HG03439 (cell line): ENCODE measurements around the gene OGT.
"Not testable (repeated sequence)": the region's sequence is repeated elsewhere in the genome, so short reads cannot be mapped to it uniquely, and the experiment has no call there.

ENCODE experiments used
- ATAC-seq: cut with Tn5 transposase; IDR thresholded peaks from one replicate; pipeline ENCODE4 v1.9.1; 2021; ENCODE audit warnings: mild to moderate bottlenecking, moderate library complexity; ENCODE audit not compliant: unreplicated experiment

The OGT gene

GRCh38 chrX:71537743-71538142 lies 4.8 kb downstream of the OGT start:
- ATAC-seq: no peak

- ATAC-seq: peak; percentile 31
These were observed 7.9 kb downstream of the OGT start for GRCh38 chrX:71540801-71541200.

- ATAC-seq: peak; percentile 74
These were observed 8.5 kb downstream of the OGT start for GRCh38 chrX:71541210-71542022.

DNA sequence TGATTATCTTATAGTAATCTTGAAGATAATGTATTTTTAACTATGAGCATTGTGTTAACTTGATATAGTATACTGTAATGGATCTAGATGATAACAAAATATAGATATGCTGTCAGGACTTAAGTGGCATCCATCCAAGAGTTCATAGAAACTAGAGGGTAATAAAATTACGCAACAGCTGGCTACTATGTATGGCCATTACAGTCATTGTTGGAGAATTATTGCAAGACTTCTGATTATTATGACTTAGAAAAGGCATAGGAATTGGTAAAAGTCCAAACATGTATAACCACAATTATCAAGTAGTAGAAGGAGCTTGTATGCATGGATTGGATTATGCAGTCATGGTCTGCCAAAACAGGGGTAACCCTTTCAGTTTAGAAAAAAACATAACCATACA lies 9.5 kb downstream of the OGT start:
- no peak for ATAC-seq

- no peak for ATAC-seq
These were observed 9.9 kb downstream of the OGT start for GRCh38 chrX:71542825-71543224.

DNA sequence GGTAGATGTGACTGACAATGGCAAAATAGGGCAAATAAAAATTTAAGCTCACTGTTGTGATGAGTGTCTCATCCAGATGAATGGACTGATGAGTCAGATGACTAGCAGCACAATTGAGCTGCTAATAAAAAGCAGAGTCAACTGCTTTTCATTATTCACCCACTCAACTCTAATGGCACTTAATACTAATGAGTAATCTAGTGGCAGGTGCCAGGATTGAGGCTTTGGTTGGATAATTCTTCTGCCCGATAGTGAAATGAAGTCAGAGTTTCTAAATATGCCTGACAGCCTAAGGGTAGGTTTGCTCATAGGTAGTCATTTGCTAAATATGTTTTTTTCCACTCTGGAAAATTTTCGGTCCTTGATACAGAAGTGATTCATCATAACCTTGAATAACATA lies 10.4 kb downstream of the OGT start:
- no peak for ATAC-seq

GRCh38 chrX:71545364-71545763 lies 12.5 kb downstream of the OGT start:
- no peak for ATAC-seq

GRCh38 chrX:71546879-71547278 lies 14.0 kb downstream of the OGT start:
- ATAC-seq: no peak

GRCh38 chrX:71547339-71547738 lies 14.4 kb downstream of the OGT start:
- ATAC-seq: no peak

DNA sequence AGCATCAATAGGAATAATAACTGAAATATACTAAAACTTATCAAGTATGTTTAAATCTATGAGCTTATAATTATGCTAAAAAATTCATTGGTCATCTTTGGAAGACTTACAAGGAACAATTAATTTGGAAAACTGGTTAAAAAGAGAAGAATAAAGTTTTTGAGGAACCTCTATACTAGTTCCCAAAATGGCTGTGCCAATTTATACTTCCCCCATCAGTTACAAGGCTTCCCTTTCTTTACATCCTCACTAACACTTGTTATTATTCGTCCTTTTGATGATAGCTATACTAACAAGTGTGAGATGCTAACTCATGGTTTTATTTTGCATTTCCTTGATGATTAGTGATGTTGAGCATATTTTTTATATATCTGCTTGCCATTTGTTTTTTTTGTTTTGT lies 17.1 kb downstream of the OGT start:
- ATAC-seq: no peak

GRCh38 chrX:71550578-71550977 lies 17.7 kb downstream of the OGT start:
- ATAC-seq: no peak

DNA sequence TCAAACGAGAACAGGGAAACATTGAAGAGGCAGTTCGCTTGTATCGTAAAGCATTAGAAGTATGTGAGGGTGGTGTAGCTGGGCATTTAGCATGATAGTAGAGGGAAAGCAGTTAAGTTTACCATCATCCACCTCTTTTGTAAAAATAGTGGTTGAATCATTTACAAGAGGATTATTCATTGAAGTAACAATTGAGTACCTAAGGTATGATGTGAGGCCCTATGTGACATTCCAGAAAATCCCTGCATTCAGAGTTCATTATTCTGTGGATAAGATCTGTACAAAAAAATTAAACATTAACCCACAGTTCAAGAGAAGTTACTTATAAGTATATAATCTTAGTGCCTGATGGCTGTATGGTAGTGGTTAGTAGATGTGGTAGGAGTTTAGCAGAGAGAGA lies 23.1 kb downstream of the OGT start:
- no peak for ATAC-seq

DNA sequence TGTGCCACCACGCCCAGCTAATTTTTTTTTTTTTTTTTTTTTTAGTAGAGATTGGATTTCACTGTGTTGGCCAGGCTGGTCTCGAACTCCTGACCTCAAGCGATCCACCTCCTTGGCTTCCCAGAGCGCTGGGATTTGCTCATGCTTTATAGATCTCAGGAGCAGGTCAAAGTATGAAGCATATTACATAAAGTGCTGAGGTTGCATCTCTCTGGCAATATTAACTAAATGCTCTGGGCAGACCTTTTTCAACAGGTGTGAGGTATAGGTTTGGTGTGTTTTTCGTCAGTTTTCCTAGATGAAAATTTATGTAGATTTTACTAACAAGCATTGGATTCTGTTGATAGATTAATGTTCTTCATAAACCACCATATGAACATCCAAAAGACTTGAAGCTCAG lies 26.0 kb downstream of the OGT start:
- ATAC-seq: no peak

GRCh38 chrX:71559773-71560172 lies 26.9 kb downstream of the OGT start:
- ATAC-seq: not testable (repeated sequence)

- ATAC-seq: no peak
These were observed 31.0 kb downstream of the OGT start for GRCh38 chrX:71563921-71564320.

GRCh38 chrX:71565474-71566041 lies 32.7 kb downstream of the OGT start:
- no peak for ATAC-seq

DNA sequence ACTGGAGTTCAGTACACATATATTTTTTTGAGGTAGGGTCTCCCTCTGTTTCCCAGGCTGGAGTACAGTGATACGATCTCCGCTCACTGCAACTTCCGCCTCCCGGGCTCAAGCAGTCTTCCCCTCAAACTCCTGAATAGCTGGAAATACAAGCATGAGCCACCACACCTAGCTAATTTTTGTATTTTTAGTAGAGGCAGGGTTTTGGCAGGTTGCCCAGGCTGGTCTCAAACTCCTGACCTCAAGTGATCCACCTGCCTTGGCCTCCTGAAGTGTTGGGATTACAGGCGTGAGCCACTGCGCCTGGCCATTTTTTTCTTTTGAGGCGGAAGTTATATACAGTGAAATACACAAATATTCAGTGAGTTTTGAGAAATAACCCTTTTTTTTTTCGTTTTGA lies 38.5 kb downstream of the OGT start:
- ATAC-seq: not testable (repeated sequence)

DNA sequence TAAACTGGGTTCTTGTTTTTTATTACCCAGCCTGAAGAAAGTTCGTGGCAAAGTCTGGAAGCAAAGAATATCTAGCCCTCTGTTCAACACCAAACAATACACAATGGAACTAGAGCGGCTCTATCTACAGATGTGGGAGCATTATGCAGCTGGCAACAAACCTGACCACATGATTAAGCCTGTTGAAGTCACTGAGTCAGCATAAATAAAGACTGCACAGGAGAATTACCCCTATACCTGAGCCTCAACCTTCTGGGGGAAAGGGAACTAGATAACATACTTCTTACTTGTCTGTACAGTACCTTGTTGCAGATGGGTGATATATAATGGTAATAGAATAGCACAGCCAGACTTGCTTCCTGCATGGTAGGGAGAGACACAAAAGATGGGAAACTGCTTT lies 40.7 kb downstream of the OGT start:
- no peak for ATAC-seq

- ATAC-seq: no peak
These were observed 44.8 kb downstream of the OGT start for GRCh38 chrX:71577682-71578081.

DNA sequence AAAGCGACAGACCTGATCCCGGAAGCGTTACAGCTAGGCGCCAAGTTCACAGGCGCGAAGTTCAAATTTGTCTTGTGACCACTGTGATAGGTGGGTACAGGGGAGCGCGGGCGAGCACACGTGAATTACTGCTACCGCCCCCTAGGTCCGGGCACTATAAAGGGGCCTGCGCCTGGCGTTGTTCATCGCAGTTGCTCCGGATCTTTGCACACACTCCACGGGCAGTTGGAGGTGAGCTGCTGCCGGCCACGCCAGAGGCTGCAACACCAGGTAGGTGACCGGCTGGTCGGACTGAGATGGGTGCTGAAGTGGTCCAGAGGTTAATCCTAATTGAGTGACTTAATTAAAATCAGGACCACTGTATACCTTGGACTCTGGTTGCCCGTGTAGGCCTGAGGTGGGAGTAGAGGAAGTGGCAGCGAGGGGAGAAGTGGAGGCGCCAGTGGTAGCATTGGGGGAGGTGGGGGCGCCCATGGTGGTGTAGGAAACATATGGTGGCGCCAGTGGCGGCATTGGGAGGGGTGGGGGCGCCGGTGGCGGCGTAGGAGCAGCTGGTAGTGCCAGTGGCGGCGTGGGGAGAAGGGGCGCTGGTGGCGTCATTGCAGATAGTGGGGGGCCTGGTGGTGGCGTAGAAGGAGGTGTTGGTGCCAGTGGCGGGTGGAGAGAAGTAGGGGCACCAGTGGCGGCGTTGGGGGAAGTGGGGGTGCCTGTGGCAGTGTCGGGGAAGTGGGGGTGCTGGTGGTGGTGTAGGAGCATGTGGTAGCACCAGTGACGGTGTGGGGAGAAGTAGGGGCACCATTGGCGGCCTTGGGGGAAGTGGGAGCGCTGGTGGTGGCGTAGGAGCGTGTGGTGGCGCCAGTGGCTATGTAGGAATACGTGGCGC lies 45.6 kb downstream of the OGT start, which contains the start of gene GCNA:
TSS of gene GCNA (plus strand) at position 185 of the 883 bp plus-strand sequence. CDS start 2,385 bp downstream, outside the sequence.
- no peak for ATAC-seq

- no peak for ATAC-seq
These were observed 46.5 kb downstream of the OGT start for GRCh38 chrX:71579136-71579989.
